ENCODE results near the gene PRPF19. TPM values are rescaled to one million over a fixed set of nuclear protein-coding genes. Genes with fewer than 3 reads are reported as not detected.

The PRPF19 gene
- total RNA-seq, 4 donors from 2014 or later, result 35.7 to 63.0 (median 57.1) TPM

DNA sequence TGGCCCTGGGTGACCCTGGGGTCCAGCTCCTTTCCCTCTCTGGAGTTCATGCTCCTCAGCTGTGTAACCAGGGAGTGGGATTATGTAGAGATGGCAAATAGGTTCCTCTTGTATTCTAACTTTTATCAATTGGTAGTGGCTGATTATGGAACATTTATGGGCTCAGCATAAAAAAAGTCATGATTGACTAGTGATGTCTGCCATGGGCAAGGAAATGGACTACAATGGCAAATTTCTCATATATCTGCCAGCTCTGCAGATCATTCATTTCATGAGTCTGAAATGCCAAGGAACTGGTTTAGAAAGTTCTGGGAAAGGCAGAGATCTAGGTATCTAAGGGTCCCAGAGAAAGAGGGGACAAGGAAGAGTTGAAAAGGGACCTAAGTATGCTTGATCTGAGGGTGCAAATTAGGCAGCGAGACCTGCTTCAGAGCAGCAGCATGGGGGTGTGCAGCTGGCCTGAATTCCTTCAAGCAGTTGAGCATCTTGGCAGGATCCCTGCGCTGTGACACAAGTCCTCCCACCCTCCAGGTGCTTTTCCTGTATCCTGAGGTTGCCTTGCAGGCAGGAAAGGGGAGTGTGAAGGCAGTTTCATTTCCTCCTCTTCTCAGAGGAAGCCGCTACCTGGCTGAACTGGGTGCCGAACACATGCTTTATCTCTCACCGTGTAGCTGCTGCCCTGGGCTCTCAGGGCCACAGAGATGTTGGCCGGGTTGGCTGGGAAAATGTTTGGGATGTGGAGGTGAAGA, 35.2 kb upstream of the PRPF19 start:
- Histone ChIP-seq H3K4me1 (peaks cover 3 to 27% (median 10%) of the 10 kb centered on the region in 4 donors), H3K4me3 (no peak overlapping the region), H3K27ac (replicated peaks in 1 of 4) (no peak overlapping the region), H3K9me3 (no peaks in the 10 kb centered on the region), H3K36me3 (peaks cover 5 to 92% (median 70%) of the 10 kb centered on the region in 4 donors), H3K27me3 (no peaks in the 10 kb centered on the region)
- TF ChIP-seq EP300 (IDR thresholded peaks at IDR 0.05) (no peak), POLR2AphosphoS5 (IDR thresholded peaks at IDR 0.05) (no peak), POLR2A (IDR thresholded peaks at IDR 0.05; ENCODE audit: low read depth) (no peak)
- TF ChIP-seq, protein P1, sequence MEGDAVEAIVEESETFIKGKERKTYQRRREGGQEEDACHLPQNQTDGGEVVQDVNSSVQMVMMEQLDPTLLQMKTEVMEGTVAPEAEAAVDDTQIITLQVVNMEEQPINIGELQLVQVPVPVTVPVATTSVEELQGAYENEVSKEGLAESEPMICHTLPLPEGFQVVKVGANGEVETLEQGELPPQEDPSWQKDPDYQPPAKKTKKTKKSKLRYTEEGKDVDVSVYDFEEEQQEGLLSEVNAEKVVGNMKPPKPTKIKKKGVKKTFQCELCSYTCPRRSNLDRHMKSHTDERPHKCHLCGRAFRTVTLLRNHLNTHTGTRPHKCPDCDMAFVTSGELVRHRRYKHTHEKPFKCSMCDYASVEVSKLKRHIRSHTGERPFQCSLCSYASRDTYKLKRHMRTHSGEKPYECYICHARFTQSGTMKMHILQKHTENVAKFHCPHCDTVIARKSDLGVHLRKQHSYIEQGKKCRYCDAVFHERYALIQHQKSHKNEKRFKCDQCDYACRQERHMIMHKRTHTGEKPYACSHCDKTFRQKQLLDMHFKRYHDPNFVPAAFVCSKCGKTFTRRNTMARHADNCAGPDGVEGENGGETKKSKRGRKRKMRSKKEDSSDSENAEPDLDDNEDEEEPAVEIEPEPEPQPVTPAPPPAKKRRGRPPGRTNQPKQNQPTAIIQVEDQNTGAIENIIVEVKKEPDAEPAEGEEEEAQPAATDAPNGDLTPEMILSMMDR (IDR thresholded peaks at IDR 0.05), result no peak
- WGBS, result 94% methylated on average over 6 of the region's 6 CpGs
- no peak for DNase-seq (ENCODE audit: extremely low spot score)
- intact Hi-C loops (cut with DNase I), result no loop called here

GRCh38 chr11:60939855-60940254, 33.5 kb upstream of the PRPF19 start:
- WGBS, result 66% methylated on average over 2 of the region's 2 CpGs
- Histone ChIP-seq H3K27ac (replicated peaks in 1 of 4) (no peak overlapping the region), H3K4me3 (no peak overlapping the region), H3K27me3 (no peaks in the 10 kb centered on the region), H3K4me1 (peaks cover 11 to 15% (median 13%) of the 10 kb centered on the region in 4 donors), H3K9me3 (no peaks in the 10 kb centered on the region), H3K36me3 (peaks cover 5 to 78% (median 61%) of the 10 kb centered on the region in 4 donors)
- TF ChIP-seq EP300 (IDR thresholded peaks at IDR 0.05) (no peak), POLR2A (IDR thresholded peaks at IDR 0.05; ENCODE audit: low read depth) (no peak), POLR2AphosphoS5 (IDR thresholded peaks at IDR 0.05) (no peak)
- TF ChIP-seq, protein P1 (IDR thresholded peaks at IDR 0.05), result no peak
- intact Hi-C loops (cut with DNase I), result no loop called here
- no peak for DNase-seq (ENCODE audit: extremely low spot score)

GRCh38 chr11:60939301-60939700, 32.9 kb upstream of the PRPF19 start:
- Histone ChIP-seq H3K27me3 (no peaks in the 10 kb centered on the region), H3K4me1 (peaks cover 11 to 15% (median 13%) of the 10 kb centered on the region in 4 donors), H3K4me3 (no peak overlapping the region), H3K27ac (replicated peaks in 1 of 4) (no peak overlapping the region), H3K9me3 (no peaks in the 10 kb centered on the region), H3K36me3 (peaks cover 5 to 74% (median 60%) of the 10 kb centered on the region in 4 donors)
- 93% methylated on average over 5 of the region's 7 CpGs for WGBS
- no peak for TF ChIP-seq POLR2A (IDR thresholded peaks at IDR 0.05; ENCODE audit: low read depth)
- TF ChIP-seq, protein P1 (IDR thresholded peaks at IDR 0.05), result no peak
- no peak for TF ChIP-seq POLR2AphosphoS5 (IDR thresholded peaks at IDR 0.05)
- no peak for TF ChIP-seq EP300 (IDR thresholded peaks at IDR 0.05)
- DNase-seq (ENCODE audit: extremely low spot score), result no peak
- intact Hi-C loops (cut with DNase I), result no loop called here

GRCh38 chr11:60938500-60938899, 32.1 kb upstream of the PRPF19 start:
- intact Hi-C loops (cut with DNase I), result no loop called here
- H3K9me3 ChIP-seq, result no peaks in the 10 kb centered on the region
- peaks cover 11 to 14% (median 13%) of the 10 kb centered on the region in 4 donors for H3K4me1 ChIP-seq
- peaks cover 5 to 67% (median 57%) of the 10 kb centered on the region in 4 donors for H3K36me3 ChIP-seq
- no peak for DNase-seq (ENCODE audit: extremely low spot score)
- H3K27ac ChIP-seq (replicated peaks in 1 of 4), result no peak overlapping the region
- TF ChIP-seq EP300 (IDR thresholded peaks at IDR 0.05) (no peak), POLR2A (IDR thresholded peaks at IDR 0.05; ENCODE audit: low read depth) (no peak), POLR2AphosphoS5 (IDR thresholded peaks at IDR 0.05) (no peak)
- TF ChIP-seq, protein P1 (IDR thresholded peaks at IDR 0.05), result no peak
- H3K27me3 ChIP-seq, result no peaks in the 10 kb centered on the region
- 83% methylated on average over 9 of the region's 9 CpGs for WGBS
- H3K4me3 ChIP-seq, result no peak overlapping the region

Measured in esophagus muscularis mucosa (tissue), 4 donors.